Ovary (tissue), 3 donors: ENCODE data around the gene ZNF208.

Experiments used
- CTCF ChIP-seq, 3 donors: fragments of 450-650 bp in 2 of 3; fragments of 200-600 bp in 1 of 3; IDR thresholded peaks; one replicate each; pipeline versions ENCODE4 v1.5.1 to v1.8.0; 2016 to 2022; ENCODE audit warnings: antibody characterized with exemption in 3 of 3, mild to moderate bottlenecking in 1 of 3
- EP300 ChIP-seq: sonication (generic); formaldehyde crosslinking; IDR thresholded peaks from one replicate; pipeline ENCODE4 v1.6.1; 2017; ENCODE audit warnings: antibody characterized with exemption
- POLR2A ChIP-seq: fragments of 450-650 bp; IDR thresholded peaks from one replicate; pipeline ENCODE4 v1.6.1; 2017; ENCODE audit warnings: antibody characterized with exemption, mild to moderate bottlenecking, moderate library complexity
- donor health status: DM: no; HTN: no; CAD: no.

- no peak for TF ChIP-seq POLR2A
- no peak for TF ChIP-seq CTCF (IDR thresholded peaks at IDR 0.05)
- TF ChIP-seq EP300, result no peak
Measured at GRCh38 chr19:21891086-21891485, 119.7 kb downstream of the ZNF208 start.
